Measurements from ENCODE around the gene FSTL4. TPM values are rescaled to one million over a fixed set of nuclear protein-coding genes. Genes with fewer than 3 reads are reported as not detected.

The FSTL4 gene
- total and polyA plus RNA-seq, 2 experiments from 2014 or later = 1.4 to 2.8 TPM

DNA sequence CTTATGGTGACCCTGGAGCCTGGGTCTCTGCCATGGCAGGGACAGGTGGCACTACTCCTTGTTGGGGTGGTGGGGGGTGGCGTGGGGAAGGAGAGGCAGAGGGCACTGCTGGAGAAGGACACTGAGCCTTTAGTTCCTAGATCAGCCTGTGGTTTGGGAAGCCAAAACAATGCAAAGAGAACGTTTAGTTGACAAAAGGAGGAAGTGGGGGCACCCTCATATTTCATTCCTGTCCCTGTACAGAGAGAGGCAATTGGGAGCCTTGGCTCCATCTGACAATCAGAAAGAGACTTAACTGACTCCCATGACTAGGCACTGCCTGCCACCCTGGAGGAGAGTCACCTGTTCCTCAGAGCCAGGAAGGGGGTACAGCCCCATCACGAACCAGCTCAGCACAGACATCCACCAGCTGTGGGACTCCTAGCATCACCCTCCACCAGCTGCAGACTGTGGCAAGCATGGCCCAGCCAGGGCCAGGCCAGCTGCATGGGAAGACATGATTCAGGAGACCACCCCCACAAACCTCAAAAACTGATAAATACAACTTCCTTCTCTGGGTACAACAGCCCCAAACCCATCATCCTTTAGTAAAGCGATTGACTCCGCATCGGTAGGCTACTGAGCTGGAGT, 303.1 kb downstream of the FSTL4 start:
- Mint-ChIP-seq H3K27ac (no peak overlapping the region), H3K9me3 (no peaks in the 10 kb centered on the region), H3K4me3 (no peak overlapping the region), H3K36me3 (ENCODE audit: low read depth) (no peaks in the 10 kb centered on the region), H3K4me1 (peaks cover 2% of the 10 kb centered on the region; the same call in 1 of the 3 replicates), H3K27me3 (ENCODE audit: insufficient read depth, low read depth, poor library complexity) (peaks cover 3% of the 10 kb centered on the region)
- Histone ChIP-seq H3K27ac (ENCODE audit: low read depth) (no peak overlapping the region), H3K9me2 (ENCODE audit: insufficient read depth) (no peaks in the 10 kb centered on the region), H3K4me3 (no peak overlapping the region), H3K27me3 (ENCODE audit: insufficient read depth) (no peaks in the 10 kb centered on the region), H3K36me3 (ENCODE audit: insufficient read depth) (no peaks in the 10 kb centered on the region), H2AFZ (no peak overlapping the region), H3K4me2 (no peak overlapping the region), H4K20me1 (replicated peaks; ENCODE audit: insufficient read depth) (no peaks in the 10 kb centered on the region), H3F3A (replicated peaks; ENCODE audit: low read depth) (no peaks in the 10 kb centered on the region), H3K79me2 (replicated peaks; ENCODE audit: insufficient read depth) (no peaks in the 10 kb centered on the region), H3K4me1 (ENCODE audit: insufficient read depth) (no peaks in the 10 kb centered on the region)
- ATAC-seq = no peak
- DNase-seq (ENCODE audit: low spot score) = no peak
- no peak for TF ChIP-seq ZNF114 (CRISPR knock-in tag; IDR thresholded peaks at IDR 0.05)
- TF ChIP-seq, protein P1, sequence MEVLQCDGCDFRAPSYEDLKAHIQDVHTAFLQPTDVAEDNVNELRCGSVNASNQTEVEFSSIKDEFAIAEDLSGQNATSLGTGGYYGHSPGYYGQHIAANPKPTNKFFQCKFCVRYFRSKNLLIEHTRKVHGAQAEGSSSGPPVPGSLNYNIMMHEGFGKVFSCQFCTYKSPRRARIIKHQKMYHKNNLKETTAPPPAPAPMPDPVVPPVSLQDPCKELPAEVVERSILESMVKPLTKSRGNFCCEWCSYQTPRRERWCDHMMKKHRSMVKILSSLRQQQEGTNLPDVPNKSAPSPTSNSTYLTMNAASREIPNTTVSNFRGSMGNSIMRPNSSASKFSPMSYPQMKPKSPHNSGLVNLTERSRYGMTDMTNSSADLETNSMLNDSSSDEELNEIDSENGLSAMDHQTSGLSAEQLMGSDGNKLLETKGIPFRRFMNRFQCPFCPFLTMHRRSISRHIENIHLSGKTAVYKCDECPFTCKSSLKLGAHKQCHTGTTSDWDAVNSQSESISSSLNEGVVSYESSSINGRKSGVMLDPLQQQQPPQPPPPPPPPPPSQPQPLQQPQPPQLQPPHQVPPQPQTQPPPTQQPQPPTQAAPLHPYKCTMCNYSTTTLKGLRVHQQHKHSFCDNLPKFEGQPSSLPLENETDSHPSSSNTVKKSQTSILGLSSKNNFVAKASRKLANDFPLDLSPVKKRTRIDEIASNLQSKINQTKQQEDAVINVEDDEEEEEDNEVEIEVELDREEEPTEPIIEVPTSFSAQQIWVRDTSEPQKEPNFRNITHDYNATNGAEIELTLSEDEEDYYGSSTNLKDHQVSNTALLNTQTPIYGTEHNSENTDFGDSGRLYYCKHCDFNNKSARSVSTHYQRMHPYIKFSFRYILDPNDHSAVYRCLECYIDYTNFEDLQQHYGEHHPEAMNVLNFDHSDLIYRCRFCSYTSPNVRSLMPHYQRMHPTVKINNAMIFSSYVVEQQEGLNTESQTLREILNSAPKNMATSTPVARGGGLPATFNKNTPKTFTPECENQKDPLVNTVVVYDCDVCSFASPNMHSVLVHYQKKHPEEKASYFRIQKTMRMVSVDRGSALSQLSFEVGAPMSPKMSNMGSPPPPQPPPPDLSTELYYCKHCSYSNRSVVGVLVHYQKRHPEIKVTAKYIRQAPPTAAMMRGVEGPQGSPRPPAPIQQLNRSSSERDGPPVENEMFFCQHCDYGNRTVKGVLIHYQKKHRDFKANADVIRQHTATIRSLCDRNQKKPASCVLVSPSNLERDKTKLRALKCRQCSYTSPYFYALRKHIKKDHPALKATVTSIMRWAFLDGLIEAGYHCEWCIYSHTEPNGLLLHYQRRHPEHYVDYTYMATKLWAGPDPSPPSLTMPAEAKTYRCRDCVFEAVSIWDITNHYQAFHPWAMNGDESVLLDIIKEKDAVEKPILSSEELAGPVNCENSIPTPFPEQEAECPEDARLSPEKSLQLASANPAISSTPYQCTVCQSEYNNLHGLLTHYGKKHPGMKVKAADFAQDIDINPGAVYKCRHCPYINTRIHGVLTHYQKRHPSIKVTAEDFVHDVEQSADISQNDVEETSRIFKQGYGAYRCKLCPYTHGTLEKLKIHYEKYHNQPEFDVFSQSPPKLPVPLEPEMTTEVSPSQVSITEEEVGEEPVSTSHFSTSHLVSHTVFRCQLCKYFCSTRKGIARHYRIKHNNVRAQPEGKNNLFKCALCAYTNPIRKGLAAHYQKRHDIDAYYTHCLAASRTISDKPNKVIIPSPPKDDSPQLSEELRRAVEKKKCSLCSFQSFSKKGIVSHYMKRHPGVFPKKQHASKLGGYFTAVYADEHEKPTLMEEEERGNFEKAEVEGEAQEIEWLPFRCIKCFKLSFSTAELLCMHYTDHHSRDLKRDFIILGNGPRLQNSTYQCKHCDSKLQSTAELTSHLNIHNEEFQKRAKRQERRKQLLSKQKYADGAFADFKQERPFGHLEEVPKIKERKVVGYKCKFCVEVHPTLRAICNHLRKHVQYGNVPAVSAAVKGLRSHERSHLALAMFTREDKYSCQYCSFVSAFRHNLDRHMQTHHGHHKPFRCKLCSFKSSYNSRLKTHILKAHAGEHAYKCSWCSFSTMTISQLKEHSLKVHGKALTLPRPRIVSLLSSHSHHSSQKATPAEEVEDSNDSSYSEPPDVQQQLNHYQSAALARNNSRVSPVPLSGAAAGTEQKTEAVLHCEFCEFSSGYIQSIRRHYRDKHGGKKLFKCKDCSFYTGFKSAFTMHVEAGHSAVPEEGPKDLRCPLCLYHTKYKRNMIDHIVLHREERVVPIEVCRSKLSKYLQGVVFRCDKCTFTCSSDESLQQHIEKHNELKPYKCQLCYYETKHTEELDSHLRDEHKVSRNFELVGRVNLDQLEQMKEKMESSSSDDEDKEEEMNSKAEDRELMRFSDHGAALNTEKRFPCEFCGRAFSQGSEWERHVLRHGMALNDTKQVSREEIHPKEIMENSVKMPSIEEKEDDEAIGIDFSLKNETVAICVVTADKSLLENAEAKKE (CRISPR knock-in tag; IDR thresholded peaks at IDR 0.05) = no peak

DNA sequence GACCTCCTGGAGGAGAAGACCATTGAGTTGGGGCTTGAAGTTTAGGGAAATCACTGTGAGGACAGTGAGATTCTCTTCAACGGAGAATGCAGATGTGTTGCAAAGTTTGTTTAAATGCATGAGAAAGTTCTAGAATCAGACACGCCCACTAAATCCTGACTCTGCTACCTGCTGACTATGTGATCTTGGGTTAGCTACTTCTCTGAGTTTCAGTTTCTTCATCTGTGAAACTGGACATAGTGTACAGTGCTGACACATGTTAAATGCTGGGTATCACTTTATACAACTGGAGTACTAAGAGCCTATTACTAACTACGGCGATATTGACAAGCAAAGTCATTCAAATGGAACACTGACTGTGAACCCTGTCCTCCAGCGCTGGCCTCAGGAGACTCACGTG, 305.1 kb downstream of the FSTL4 start:
- Histone ChIP-seq H3K4me1 (ENCODE audit: insufficient read depth) (no peaks in the 10 kb centered on the region), H3K36me3 (ENCODE audit: insufficient read depth) (no peaks in the 10 kb centered on the region), H4K20me1 (replicated peaks; ENCODE audit: insufficient read depth) (no peaks in the 10 kb centered on the region), H3K79me2 (replicated peaks; ENCODE audit: insufficient read depth) (no peaks in the 10 kb centered on the region), H2AFZ (no peak overlapping the region), H3K4me2 (no peak overlapping the region), H3F3A (replicated peaks; ENCODE audit: low read depth) (no peaks in the 10 kb centered on the region), H3K27me3 (ENCODE audit: insufficient read depth) (no peaks in the 10 kb centered on the region), H3K9me2 (ENCODE audit: insufficient read depth) (0 out of 2 replicates have a peak, but pooled peaks cover 6% of the 10 kb centered on the region), H3K27ac (ENCODE audit: low read depth) (no peak overlapping the region), H3K4me3 (no peak overlapping the region)
- H3K9me3 Mint-ChIP-seq = no peaks in the 10 kb centered on the region
- no peak overlapping the region for H3K4me3 Mint-ChIP-seq
- H3K27ac Mint-ChIP-seq = no peak overlapping the region
- no peaks in the 10 kb centered on the region for H3K36me3 Mint-ChIP-seq (ENCODE audit: low read depth)
- DNase-seq (ENCODE audit: low spot score) = no peak
- peaks cover 1% of the 10 kb centered on the region for H3K27me3 Mint-ChIP-seq (ENCODE audit: insufficient read depth, low read depth, poor library complexity)
- peaks cover 4% of the 10 kb centered on the region; the same call in 1 of the 3 replicates for H3K4me1 Mint-ChIP-seq
- no peak for ATAC-seq
- TF ChIP-seq EZH2 (IDR thresholded peaks at IDR 0.05; ENCODE audit: low read depth, unreplicated experiment) (no peak), EZH2phosphoT487 (IDR thresholded peaks at IDR 0.05; ENCODE audit: unreplicated experiment) (no peak)
- TF ChIP-seq, protein P1 (CRISPR knock-in tag; IDR thresholded peaks at IDR 0.05) = no peak
